GM10248 (cell line): ENCODE data around the gene ARSA.
A peak's percentile ranks its signal among the peaks of the same experiment; 100 is the strongest.

Experiments used
- CTCF ChIA-PET: fragments of 300-600 bp; sonication (Branson Sonifier 250); formaldehyde crosslinking; extraction: SDS; loops from one replicate; lab custom pipeline; 2021; ENCODE audit warnings: antibody characterized with exemption; lab: Yijun Ruan, JAX
- POLR2A ChIA-PET: fragments of 350-650 bp; sonication (Branson Sonifier 250); formaldehyde crosslinking; extraction: SDS; loops from one replicate; lab custom pipeline; 2020; ENCODE audit warnings: antibody characterized with exemption; lab: Yijun Ruan, JAX
- DNase-seq: peaks from one replicate; pipeline ENCODE4 v3.0.0; 2012; ENCODE audit errors: extremely low spot score
- CTCF ChIP-seq: IDR thresholded peaks from 2 replicates; pipeline ENCODE4 v1.5.1; 2012; ENCODE audit warnings: mild to moderate bottlenecking, low read depth; ENCODE audit errors: extremely low read depth, missing control alignments, control extremely low read depth

The ARSA gene

GRCh38 chr22:50600538-50600937 is 27.4 kb downstream of the ARSA start, which contains the start of gene MAPK8IP2:
TSS of gene MAPK8IP2 (plus strand) at chr22:50600793. CDS start at chr22:50600819, 26 bp downstream.
- CTCF ChIA-PET, result no interaction called here
- POLR2A ChIA-PET, result no interaction called here
- DNase-seq, result no peak
- TF ChIP-seq CTCF, result no peak

GRCh38 chr22:50599816-50600455 is 28.0 kb downstream of the ARSA start:
- no peak for TF ChIP-seq CTCF
- CTCF ChIA-PET, result no interaction called here
- DNase-seq, result peak; percentile 85
- POLR2A ChIA-PET, result no interaction called here

GRCh38 chr22:50597097-50597496 is 30.9 kb downstream of the ARSA start:
- no peak for TF ChIP-seq CTCF
- CTCF ChIA-PET, result interaction anchor here (1.0 kb wide), 1 partner anchor 34 kb away, joined by 4 read pairs; the partner anchor contains the start of gene SYCE3
- DNase-seq, result no peak
- POLR2A ChIA-PET, result no interaction called here

- TF ChIP-seq CTCF, result no peak
- CTCF ChIA-PET, result interaction anchor here (0.7 to 1.1 kb wide), 2 partner anchors 11 to 23 kb away, joined by 3 read pairs; no protein-coding TSS in a partner anchor
- no peak for DNase-seq
- POLR2A ChIA-PET, result no interaction called here
These were observed 32.8 kb downstream of the ARSA start for GRCh38 chr22:50595189-50595588.

GRCh38 chr22:50587407-50587806 is 40.5 kb downstream of the ARSA start:
- DNase-seq, result no peak
- ChIA-PET CTCF (interaction anchor here (1.0 kb wide), 1 partner anchor 23 kb away, joined by 4 read pairs; no protein-coding TSS in a partner anchor), POLR2A (no interaction called here)
- TF ChIP-seq CTCF, result no peak

- DNase-seq, result no peak
- ChIA-PET POLR2A (no interaction called here), CTCF (interaction anchor here (1.0 kb wide), 1 partner anchor 22 kb away, joined by 4 read pairs; no protein-coding TSS in a partner anchor)
- TF ChIP-seq CTCF, result no peak
These were observed 41.5 kb downstream of the ARSA start for GRCh38 chr22:50586416-50586815.
